Endodermal cell (in vitro differentiated cells): ENCODE measurements around the gene LDB1. TPM values are rescaled to one million over a fixed set of nuclear protein-coding genes. Genes with fewer than 3 reads are reported as not detected.
A peak's percentile ranks its signal among the peaks of the same experiment; 100 is the strongest.

ENCODE experiments used
- DNase-seq: peaks from one replicate; pipeline ENCODE4 v3.0.0-alpha.2; 2017
- H3K27ac ChIP-seq: 2 replicates; pipeline ENCODE4 v1.5.1; 2013; ENCODE audit warnings: mild to moderate bottlenecking, low read depth, low read length, moderate library complexity
- H3K27me3 ChIP-seq: 2 replicates; pipeline ENCODE4 v1.6.1; 2013; ENCODE audit warnings: mild to moderate bottlenecking, low read length, moderate library complexity; ENCODE audit not compliant: insufficient read depth, control insufficient read depth, poor library complexity, severe bottlenecking
- H3K36me3 ChIP-seq: 2 replicates; pipeline ENCODE4 v1.7.0; 2013; ENCODE audit warnings: mild to moderate bottlenecking, low read length, moderate library complexity; ENCODE audit not compliant: control insufficient read depth, insufficient read depth
- H3K4me1 ChIP-seq: one replicate; pipeline ENCODE4 v1.7.0; 2013; ENCODE audit warnings: low read length; ENCODE audit not compliant: control insufficient read depth, insufficient read depth
- H3K4me3 ChIP-seq: 2 replicates; pipeline ENCODE4 v1.5.1; 2013; ENCODE audit warnings: mild to moderate bottlenecking, low read length, moderate library complexity
- H3K9ac ChIP-seq: 2 replicates; pipeline ENCODE4 v1.6.1; 2013; ENCODE audit warnings: mild to moderate bottlenecking, low read length, moderate library complexity; ENCODE audit not compliant: poor library complexity, severe bottlenecking; ENCODE audit errors: extremely low read depth
- H3K9me3 ChIP-seq: 2 replicates; pipeline ENCODE4 v1.6.1; 2013; ENCODE audit warnings: mild to moderate bottlenecking, low read length, moderate library complexity; ENCODE audit not compliant: control insufficient read depth
- H3K27ac Mint-ChIP-seq: 2 replicates; pipeline ENCODE4 v1.8.0; 2020; ENCODE audit warnings: mixed read lengths
- H3K27me3 Mint-ChIP-seq: 2 replicates; pipeline ENCODE4 v1.8.0; 2021; ENCODE audit warnings: mild to moderate bottlenecking, mixed read lengths; ENCODE audit not compliant: insufficient read depth
- H3K36me3 Mint-ChIP-seq: 2 replicates; pipeline ENCODE4 v1.8.0; 2020; ENCODE audit warnings: low read depth, mixed read lengths
- H3K4me1 Mint-ChIP-seq: 2 replicates; pipeline ENCODE4 v1.8.0; 2020; ENCODE audit warnings: mixed read lengths
- H3K4me3 Mint-ChIP-seq: 2 replicates; pipeline ENCODE4 v1.8.0; 2020; ENCODE audit warnings: mild to moderate bottlenecking, moderate library complexity, mixed read lengths
- H3K9me3 Mint-ChIP-seq: 2 replicates; pipeline ENCODE4 v1.8.0; 2020; ENCODE audit warnings: mild to moderate bottlenecking, mixed read lengths
- WGBS, 2 experiments: methylation state at CpG; one replicate each; pipeline versions ENCODE4 v1.1.5 to v1.1.7; 2013; ENCODE audit warnings: missing lambda C conversion rate in 2 of 2, mixed read lengths in 1 of 2; ENCODE audit not compliant: insufficient coverage in 1 of 2, insufficient read length in 1 of 2; 5-methylcytosine and 5-hydroxymethylcytosine counted together
- total RNA-seq, 2 donors: library from RNA; stranded (reverse); fragmentation: NEBNext Ultra II Directional in 1 of 2; extraction: Animal tissue kit (Norgen Biotek cat#: 25700) in 1 of 2; gene quantifications; 2 replicates in 1 of 2; 3 replicates in 1 of 2; pipeline ENCODE4 v1.2.1, GENCODE V29; 2021
- TF ChIP-seq, protein P1 (sequence below): fragments of 200-600 bp; sonication (generic); conservative IDR thresholded peaks from 2 replicates; pipeline ENCODE4 v1.5.0; 2021; ENCODE audit warnings: antibody characterized with exemption, mild to moderate bottlenecking

LDB1 gene
- total RNA-seq, 2 donors from 2014 or later: 72.0 to 82.6 TPM

DNA sequence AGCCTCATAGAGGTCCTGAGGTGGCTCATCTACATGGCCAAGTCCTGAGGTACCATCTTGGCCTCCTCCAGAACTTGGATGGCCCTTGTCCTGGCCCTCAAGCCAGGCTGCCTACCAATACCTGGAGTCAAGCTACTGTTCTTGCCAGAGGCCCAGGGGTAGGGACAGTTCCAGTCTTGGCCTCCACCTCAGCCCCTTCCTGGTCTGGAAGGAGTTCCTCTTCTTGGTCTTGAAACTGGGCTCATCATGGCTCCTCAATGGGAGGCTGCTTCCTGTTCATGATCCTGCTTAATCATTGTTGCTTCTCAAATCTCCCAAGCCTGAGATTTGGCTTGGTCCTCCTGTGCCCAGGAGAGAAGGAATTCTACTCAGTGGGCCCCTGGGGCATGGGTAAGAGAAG, 51.1 kb downstream of the LDB1 start:
- Mint-ChIP-seq H3K9me3 (no peaks in the 10 kb centered on the region), H3K36me3 (peaks cover 6% of the 10 kb centered on the region), H3K4me1 (no peaks in the 10 kb centered on the region), H3K27me3 (no peaks in the 10 kb centered on the region), H3K4me3 (no peak overlapping the region), H3K27ac (no peak overlapping the region)
- H3K4me1 ChIP-seq: peaks cover 5% of the 10 kb centered on the region
- DNase-seq: no peak
- H3K27me3 ChIP-seq: no peaks in the 10 kb centered on the region
- no peak overlapping the region for H3K9ac ChIP-seq
- no peaks in the 10 kb centered on the region for H3K9me3 ChIP-seq
- H3K4me3 ChIP-seq: no peak overlapping the region
- TF ChIP-seq, protein P1, sequence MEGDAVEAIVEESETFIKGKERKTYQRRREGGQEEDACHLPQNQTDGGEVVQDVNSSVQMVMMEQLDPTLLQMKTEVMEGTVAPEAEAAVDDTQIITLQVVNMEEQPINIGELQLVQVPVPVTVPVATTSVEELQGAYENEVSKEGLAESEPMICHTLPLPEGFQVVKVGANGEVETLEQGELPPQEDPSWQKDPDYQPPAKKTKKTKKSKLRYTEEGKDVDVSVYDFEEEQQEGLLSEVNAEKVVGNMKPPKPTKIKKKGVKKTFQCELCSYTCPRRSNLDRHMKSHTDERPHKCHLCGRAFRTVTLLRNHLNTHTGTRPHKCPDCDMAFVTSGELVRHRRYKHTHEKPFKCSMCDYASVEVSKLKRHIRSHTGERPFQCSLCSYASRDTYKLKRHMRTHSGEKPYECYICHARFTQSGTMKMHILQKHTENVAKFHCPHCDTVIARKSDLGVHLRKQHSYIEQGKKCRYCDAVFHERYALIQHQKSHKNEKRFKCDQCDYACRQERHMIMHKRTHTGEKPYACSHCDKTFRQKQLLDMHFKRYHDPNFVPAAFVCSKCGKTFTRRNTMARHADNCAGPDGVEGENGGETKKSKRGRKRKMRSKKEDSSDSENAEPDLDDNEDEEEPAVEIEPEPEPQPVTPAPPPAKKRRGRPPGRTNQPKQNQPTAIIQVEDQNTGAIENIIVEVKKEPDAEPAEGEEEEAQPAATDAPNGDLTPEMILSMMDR: no peak
- H3K36me3 ChIP-seq: no peaks in the 10 kb centered on the region
- no peak overlapping the region for H3K27ac ChIP-seq

- DNase-seq: no peak
- H3K4me3 Mint-ChIP-seq: no peak overlapping the region
These were observed 52.0 kb downstream of the LDB1 start for GRCh38 chr10:102068216-102068615.

GRCh38 chr10:102067091-102067916, 52.9 kb downstream of the LDB1 start:
- no peak for DNase-seq
- no peak overlapping the region for H3K9ac ChIP-seq
- no peaks in the 10 kb centered on the region for H3K9me3 ChIP-seq
- H3K4me3 ChIP-seq: no peak overlapping the region
- WGBS, 2 experiments: 93 to 94% methylated on average over 16 to 18 of the region's 18 CpGs
- TF ChIP-seq, protein P1: no peak
- Mint-ChIP-seq H3K4me1 (no peaks in the 10 kb centered on the region), H3K27ac (no peak overlapping the region), H3K4me3 (peak overlapping the region; percentile 16), H3K27me3 (peaks cover 8% of the 10 kb centered on the region), H3K36me3 (peaks cover 6% of the 10 kb centered on the region), H3K9me3 (no peaks in the 10 kb centered on the region)
- no peaks in the 10 kb centered on the region for H3K36me3 ChIP-seq
- no peak overlapping the region for H3K27ac ChIP-seq
- H3K4me1 ChIP-seq: peaks cover 5% of the 10 kb centered on the region
- H3K27me3 ChIP-seq: peaks cover 12% of the 10 kb centered on the region

More at GRCh38 chr10:102068216-102068615, 52.0 kb downstream of the LDB1 start:
- Histone ChIP-seq H3K9ac (no peak overlapping the region), H3K9me3 (no peaks in the 10 kb centered on the region), H3K36me3 (no peaks in the 10 kb centered on the region), H3K4me1 (peaks cover 5% of the 10 kb centered on the region), H3K27me3 (peaks cover 3% of the 10 kb centered on the region), H3K4me3 (no peak overlapping the region), H3K27ac (no peak overlapping the region)
- Mint-ChIP-seq H3K36me3 (peaks cover 6% of the 10 kb centered on the region), H3K4me1 (no peaks in the 10 kb centered on the region), H3K9me3 (no peaks in the 10 kb centered on the region), H3K27me3 (peaks cover under 1% of the 10 kb centered on the region), H3K27ac (no peak overlapping the region)
- TF ChIP-seq, protein P1: no peak
- WGBS, 2 experiments: 80 to 86% methylated on average over 1 of the region's 1 CpG
